Activated T-cell treated with anti-CD3 and anti-CD28 coated beads, Interleukin-2, amount 50 U/mL, for 48 hours (primary cell): ENCODE data around the gene UBAC2.

Experiments used
- DNase-seq, 2 experiments: peaks; one replicate each; pipeline ENCODE4 v3.0.0-alpha.2; 2020

Gene UBAC2

DNA sequence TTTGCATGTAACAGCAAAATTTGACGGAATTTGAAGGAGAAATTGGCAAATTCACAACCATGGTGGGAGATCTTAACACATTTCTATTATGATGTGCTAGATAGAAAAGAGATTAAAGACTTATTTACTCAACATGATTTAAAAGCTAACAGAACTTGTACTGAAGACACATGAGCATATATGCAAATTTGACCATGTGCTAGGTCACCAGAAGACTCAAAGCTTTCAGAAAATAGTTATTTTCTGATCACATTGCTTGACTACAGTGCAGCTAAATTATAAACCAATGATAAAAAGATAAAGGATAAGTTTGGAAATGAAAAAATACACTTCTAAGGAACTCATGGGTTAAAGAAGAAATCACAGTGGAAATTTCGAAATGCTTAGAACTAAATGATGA is 97.4 kb downstream of the UBAC2 start:
- no peak for DNase-seq

DNA sequence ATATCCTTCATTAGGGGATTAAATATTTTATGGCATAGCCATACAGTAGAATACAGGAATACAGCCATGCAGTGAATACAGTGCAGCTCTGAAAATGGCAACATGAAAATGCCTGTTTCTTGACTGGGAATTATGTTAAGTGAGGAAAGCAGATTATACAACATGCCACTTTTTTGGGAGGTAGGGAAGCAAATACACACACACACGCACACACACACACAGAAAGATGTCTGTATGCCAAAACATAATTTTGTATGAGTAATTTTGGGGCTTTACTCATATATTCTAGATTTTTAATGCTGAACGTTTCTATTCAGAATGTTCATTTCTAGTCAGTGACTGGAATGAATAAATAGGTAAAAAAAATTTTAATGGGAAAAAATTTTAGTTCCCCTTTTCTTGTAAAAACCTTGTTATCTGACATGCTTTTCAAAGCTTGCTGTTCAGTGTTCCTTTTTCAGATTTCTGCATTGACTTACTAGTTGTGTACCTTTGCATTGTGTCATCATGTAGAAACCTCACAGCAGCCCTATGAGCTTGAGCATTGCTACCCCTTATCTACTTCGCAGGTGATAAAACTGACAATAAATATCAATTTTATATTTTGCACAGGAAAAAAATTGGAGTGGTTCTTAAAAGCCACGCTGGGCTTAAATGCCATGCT is 98.7 kb downstream of the UBAC2 start:
- DNase-seq = no peak

DNA sequence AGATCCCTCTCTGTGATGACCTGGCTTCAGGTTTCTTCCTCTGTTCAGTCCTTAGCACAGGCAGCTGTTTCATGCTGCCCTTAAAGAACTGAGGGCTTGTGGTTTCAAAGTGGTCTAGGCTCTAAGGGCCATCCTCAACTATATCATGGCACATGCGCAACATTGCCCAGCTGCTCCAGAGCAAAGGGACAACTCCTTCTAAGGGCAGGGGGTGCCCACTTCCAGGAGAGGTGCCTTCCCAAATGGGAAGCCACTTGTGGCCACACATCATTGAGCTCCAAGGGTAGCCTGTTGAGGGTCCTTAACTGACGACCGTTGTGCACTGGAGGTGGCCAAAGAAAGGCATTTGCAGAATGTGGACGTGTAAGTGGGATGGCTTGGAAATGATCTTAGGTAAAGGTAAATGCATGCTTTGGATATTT is 99.3 kb downstream of the UBAC2 start:
- DNase-seq = no peak

DNA sequence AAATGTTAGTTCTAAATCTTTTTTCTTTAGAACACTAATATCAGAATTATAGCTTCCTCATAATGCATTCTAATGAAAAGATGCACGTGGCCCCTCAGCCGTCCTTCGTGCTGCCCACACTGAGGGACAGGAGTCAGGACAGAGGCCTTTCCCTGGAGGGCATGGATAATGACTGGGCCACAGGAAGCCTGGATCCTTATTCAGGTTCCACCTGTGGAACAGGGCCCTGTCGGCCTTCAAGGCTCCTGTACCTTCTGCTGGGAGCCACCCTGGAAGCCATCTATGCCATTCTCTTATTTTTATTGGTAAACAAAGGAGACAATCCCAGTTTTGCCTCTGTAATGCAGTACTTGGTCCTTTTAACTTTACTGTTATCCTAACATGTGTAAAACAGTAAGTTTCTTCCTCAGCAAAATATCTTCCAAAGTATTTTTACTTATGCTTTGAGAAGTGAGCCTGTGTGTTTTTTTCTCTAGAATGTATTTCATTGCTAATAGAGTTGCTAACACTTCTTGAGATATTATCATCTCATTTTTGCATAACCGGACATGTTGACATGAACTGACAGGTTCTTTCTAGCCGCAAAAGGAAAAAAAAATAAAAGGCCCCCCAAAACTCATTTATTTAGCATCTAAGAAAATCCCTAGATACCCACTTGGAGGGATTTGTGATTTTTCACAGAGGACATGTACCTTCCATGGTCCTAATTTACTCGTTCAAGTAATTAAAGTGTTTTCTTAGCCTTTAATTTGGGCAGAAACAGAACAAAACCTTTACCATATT is 100.6 kb downstream of the UBAC2 start:
- no peak for DNase-seq

DNA sequence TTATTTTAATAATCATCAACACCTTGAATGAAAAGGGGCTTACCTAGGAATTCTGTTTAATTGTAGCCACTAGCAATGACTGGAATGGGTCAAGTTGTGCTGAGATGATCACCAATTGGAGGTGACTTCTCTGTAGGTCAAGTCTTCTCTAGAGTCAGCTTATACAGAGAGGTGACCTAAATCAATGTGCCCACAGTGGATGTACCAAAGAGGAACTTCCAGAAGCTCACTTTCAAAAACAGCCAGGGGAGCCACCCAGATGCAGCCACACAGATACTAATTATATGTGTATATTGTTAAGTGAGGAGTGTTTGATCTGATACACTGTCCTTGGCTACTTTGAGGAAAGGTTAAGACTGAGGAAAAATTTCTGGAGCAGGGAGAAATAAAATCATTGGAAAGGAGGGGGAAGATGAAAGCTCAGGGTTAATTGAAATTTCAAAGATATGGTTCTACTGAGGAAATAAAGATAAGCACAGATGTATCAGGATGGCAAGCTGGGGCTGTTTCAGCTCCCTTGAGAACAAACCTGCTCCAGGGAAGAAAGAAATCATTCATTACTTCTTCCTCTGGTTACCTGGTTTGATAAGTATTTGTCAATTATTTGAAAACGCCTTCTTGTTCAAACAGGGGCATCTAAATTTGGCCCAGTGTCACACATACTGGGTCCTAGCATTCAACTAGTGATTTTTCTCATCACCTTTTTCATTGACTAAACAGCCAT is 101.4 kb downstream of the UBAC2 start:
- no peak for DNase-seq

DNA sequence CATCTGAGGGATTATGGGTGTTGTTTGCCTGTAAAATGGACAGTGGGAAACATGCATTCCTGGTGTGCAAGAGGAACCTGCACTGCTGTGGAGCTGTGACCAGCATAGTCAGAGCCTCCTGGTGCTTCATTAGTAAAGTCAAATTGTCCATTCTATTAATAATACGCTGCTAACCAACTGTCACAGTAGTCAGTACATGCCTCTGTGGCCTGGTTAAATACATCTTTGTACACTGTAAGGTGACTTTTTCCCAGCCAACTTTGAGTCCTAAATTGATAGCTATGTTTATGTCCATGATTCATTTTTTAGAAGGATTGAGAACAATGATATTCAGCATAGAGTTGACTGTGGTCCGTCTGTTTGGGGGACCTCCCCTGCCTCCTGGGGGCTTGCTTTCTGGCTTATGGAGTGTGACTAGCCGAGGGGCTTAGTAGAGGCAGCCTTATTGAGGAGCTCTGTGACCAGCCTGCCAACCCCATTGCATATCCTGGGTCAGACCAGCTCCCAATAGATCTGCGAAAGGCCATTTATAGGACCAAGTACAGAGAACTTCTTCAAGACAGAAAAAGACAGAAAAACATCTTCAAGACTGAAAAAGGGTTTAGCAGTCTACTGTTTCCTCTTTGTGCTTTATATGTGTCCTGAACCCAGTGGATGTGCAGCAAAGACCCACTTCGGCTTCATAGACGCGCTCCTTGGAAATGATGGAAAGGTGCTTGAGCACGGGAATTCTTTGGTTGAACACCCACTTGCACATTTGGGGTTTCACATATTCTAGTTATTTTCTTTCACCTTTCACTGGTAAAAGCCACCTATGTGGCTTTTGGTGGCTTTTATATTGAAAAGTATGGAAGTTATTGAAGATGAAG is 102.2 kb downstream of the UBAC2 start:
- DNase-seq = no peak

DNA sequence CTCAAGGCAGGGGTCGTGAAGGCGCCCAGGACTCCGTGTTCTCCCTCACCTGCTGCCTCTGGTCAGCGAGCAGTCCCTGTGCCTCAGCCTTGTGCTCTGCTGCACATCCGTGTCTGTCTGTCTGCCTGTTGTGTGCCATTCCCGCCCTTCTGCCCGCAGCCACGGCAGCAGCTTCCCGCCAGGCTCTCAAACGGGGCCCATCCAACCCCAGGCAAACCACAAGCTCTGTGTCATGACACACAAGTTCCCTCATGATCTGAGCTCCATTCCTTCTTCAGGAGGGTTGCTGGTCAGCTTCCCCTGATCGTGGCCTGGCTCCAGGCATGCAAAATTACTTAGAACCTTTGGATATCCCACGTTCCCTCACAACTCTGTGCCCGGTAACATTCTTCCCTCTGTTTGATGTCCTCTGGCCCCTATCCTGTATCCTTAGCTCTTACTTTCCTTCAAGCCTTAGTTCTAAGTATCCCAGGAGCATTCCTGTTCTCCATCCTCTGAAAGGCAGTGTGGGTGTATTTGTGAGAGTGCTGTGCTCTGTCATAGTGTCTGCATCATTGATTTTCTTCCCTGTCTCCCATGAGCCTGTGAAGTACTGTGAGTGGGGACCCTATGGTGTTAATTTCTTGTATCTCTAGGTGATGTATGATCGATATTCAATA is 103.3 kb downstream of the UBAC2 start:
- DNase-seq = peak; percentile 71 to 79

DNA sequence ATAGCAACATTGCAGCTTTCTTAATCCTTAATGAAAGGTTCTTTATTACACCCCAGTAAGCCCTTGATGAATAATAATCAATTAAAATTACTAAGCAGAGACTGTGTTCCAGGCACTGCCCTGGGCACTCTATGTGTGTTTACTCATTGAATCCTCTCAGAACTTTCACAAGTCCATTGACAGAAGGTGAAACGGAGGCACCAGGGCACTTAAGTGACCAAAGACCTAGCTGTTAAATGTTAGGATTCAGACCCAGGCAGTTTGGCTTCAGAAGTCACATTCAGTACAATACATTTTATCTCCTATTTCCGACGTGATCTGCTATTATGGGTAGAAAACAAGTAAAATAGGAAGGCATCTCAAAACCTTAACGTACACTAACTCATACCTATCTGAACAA is 103.9 kb downstream of the UBAC2 start:
- DNase-seq = no peak

DNA sequence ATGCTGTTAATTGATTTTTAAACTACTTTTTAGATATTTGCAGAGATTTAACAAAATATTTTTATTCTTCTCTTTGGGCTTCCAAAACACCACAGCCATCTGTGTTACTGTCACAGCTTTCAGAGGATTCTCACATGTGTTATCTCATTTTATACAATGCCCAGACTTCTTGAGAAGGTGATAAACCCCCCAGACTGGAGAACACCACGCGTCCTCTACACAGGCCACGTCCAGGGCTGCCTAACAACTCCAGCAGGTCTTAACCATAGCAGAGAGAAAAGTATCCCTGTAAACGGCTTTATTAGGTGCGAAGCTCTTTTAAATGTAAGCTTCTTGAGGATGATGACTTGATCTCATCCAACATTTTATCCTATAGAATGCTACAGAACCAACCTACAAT is 104.5 kb downstream of the UBAC2 start:
- no peak for DNase-seq

DNA sequence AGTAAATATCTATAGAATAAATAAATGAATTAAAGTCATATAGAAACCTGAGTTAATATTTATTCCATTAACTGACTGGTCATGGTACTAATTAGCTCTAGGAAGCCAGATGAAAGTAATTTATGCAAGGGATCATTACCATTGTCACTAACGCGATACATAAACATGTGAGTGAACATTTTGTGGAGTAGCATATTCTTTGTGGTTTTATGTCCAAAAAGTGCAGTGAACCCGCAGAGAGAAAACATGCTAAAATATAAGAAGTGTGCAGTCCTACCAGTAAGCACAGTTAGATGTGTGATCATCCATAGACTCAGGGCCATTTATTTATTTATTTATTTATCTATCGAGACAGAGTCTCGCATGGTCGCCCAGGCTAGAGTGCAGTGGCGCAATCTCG is 104.9 kb downstream of the UBAC2 start:
- DNase-seq = no peak

DNA sequence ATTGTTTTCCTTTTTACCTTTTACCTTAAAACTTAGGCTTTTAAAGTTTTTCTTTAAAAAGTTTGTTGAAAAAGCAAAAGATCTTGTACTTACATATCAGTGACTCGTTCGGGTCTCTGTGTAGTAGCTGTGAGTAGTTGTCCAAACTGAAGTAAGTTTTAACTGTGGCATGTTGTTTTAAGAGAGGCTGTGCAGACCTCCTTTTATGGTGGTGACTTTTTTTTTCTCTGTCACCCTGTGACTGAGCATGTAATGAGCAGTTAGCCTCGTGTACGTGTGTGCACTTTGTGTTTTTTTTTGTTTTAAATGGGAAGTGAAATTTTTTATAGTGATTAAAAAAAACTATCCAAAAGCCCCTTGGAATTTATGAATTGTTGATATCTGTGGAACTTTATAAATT is 106.6 kb downstream of the UBAC2 start, which contains the start of gene GPR183:
Gene GPR183 (minus strand): TSS at position 153 of the 400 bp plus-strand sequence. CDS start 11,254 bp downstream, outside the sequence.
- DNase-seq = no peak

DNA sequence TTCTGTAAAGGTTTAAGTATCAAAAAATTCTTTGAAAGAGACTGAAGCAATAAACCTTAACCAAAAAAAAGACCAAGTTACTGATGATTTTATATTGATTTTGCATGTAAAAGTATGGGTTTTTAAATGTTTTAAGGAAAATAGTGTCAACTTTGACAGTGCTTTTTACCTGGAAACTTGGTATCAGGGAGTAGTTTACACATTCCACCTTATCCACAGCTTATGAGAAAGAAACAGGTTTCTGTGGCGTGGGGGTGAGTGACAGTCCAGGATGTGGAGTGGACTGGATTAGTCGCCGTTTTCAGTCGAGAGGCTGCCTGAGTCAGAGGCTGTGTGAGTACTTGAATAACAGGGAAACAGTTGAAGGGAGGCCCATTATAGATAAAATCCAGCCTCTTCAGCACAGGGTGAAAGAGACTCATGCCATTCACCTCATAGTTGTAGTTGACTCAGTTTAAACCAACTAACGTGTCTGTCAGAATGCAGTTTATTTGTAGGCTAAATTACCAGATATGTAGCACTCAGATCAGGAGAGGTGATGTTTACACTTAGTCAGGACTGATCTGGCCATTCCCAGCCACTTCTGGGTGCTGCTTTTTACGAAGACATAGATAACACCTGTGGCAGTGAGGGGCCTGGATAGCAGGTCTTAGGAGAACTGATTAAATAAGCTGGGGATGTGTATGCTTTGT is 107.1 kb downstream of the UBAC2 start:
- DNase-seq = peak; percentile 84

DNA sequence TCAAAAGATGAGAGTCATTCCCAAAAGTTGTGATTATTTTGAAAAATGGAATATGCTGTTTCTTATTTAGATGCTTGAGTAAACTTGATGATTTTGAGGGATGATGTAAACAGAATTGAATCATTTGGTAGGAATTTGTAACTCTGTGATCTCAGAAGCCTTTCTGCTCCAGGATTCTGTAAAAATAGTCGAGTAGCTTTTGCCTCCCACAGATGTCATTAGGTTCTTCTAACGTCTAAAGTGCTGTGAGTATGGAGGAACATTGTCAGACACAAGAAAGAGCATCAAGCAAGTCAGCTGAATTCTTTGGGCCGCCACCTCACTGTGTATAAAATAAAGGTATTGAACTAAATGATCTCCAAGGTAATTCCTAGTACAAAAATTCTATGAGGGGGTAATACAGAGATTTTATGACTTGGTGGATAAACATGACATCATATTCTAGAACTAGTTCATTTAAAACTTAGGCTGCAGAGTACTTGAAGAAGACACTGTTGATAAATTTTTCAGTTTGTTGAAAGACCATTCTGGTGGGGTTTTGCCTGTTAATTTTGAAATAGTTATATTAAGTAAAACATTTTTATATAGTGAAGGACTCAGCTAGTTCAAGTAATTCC is 107.9 kb downstream of the UBAC2 start:
- no peak for DNase-seq

DNA sequence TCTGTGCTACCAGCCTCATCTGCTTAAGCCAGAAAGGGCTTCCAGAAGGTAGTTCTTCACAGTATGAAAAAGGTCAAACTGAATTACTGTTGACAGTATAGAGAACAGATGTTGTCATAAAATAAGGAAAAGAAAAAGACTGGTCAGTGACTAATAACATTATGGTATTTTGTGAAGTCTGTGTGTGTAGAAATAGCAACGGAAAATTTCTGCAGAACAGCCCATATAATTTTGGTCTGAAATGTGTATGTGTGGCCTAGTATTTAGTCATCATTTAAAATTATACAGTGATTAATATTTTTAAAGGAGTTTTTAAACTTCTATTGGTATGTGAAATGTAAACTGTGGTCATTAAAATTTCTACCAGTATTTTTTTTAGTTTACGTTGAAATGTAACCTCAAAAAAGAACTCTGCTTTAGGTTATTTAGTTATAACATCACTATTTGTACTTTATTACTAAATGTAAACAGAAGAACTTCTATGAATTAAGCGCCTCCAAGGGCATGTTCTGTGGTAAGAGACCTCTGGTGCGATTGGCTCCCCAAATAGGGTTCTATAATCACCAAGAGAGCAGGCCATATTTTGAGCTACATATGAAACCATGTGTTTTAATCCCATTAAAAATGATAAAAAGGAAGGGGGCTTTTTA is 109.9 kb downstream of the UBAC2 start:
- no peak for DNase-seq

DNA sequence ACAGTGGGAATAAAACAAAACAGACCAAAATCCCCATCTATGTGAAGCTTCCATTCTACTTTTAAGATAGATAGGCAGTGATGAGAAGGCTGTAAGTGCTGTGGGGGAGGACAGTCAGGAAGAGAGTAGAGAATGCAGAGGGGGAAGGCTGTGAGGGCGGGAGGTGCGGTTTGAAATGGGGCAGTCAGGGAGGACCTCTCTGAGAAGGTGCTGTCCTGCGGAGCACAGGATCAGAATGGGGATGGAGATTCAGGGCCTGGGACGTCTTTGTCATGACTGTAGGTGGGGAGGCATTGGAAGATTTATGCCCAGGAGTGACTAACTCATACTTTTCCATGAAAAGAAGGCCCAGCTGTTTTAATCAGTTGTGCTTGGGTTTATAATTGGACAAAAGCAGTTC is 110.5 kb downstream of the UBAC2 start:
- DNase-seq = peak; percentile 55 to 59

DNA sequence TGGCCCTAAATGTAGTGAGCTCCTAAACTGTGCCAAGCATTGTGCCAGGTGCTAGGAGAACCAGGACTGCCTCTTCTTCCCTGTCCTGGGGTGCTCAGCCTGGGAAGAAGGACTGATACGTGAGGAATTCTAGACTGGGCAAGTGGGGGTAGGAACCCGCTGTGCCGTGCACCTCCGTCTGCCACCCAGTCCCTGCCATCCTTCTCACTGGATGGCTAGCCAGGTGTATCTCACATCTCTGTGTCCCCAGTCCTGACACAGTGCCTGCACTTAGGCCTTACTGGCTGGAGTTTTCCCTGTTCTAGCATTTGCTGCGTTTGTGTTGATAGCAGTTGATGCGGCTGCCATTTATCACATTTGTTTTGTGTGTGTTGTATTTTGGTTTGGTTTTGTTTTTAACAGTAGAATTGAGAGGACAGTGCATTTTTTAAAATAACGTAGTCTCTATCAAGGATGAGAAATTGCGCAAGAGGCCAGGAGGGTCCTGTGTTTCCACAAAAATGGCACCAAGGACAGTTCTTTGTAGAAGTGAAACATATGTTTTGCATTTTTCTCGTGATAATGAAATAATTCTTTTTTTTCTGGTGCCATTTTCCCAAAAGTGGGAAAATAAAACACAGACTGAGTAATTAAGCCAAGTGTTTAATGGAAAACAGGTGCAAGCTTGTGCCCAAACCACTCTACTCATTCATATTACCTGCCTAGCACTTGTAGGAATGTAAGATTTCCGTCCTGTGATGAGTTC is 111.3 kb downstream of the UBAC2 start:
- no peak for DNase-seq

DNA sequence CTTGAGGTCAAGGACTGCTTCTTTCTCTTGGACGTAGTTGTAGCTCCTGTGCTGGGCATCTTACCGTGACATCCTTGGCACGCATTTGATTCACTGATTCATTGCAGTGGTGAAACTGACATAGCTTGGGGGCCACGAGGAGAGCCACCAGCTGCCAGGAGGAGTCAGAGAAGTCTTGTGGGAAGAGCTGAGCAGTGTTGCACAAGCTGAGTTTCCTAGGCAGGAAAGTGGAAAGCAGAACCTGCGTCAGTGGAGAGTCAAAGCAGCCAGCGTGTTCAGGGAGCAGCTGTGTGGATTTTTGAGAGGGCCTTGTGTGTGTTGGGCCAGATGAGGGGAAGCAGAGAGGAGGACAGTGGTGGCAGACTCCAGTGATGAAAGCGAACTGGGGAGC is 111.8 kb downstream of the UBAC2 start:
- DNase-seq = no peak

DNA sequence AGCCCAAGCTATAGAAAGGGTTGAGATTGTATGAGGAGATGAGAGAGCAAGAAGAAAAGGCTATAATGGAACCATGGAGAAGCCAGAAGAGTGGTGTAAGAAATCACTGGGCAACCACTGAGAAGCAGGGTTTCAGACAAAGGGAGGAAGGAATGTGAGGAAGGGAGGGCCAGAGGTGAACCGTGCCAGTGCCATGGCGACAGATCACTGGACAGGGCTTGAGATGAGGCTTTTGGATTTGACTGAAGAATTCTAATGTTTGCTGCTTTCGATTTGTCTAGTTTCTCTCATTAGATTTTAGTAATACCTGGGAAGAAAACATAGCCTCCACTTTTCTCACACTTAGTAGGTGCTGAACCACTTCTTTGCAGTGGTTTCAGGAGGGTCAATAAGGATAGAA is 112.8 kb downstream of the UBAC2 start:
- no peak for DNase-seq

DNA sequence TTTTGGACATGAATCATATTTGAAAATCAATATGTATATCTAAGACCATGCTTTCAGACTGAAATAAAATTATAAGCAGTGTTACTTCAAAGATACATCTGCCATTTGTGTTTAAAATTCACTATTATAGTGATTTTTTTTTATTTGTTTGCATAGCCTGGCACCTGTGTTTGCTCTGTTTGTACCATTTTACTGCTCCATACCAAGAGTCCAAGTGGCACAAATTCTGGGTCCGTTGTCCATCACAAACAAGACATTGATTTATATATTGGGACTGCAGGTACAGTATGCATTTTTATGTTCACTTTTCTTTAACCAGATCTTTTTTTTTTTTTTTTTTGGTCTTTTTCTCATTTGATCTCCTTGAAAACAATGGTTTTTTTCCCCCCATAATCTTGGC is 113.3 kb downstream of the UBAC2 start:
- no peak for DNase-seq

DNA sequence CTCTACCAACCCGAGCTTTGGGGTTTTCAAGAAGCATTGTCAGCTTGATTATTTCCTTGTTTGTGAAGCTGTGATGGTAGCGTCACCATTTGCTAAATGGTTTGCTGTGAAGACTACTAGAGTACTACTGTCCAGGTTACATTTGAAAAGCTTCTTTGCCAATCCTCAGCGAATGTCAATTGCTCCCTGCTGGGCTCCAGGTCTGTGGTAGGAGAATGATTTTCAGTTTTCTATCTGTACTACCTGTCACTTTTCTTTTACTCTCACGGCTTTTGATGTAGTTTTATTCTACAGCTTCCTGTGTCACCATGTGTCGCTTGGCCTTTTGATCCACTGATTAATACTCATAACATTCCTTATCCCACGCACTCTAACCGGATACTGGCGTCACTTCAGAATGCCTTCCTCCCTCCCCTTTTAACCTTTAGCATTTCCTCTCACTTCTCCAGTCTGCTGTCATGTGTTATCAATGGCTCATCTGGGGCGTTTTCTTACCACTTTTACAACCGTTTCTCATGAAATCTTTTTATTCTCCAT is 114.1 kb downstream of the UBAC2 start:
- peak; percentile 69 to 72 for DNase-seq
